Nephron progenitor cell (in vitro differentiated cells): ENCODE results near the gene APRT.
"Not testable (repeated sequence)": the region's sequence is repeated elsewhere in the genome, so short reads cannot be mapped to it uniquely, and the experiment has no call there.

Experiments
- DNase-seq: peaks from one replicate; pipeline ENCODE4 v3.0.0; 2021
- H3K27ac Mint-ChIP-seq: 2 replicates; pipeline ENCODE4 v1.8.0; 2021; ENCODE audit warnings: mild to moderate bottlenecking, moderate library complexity, mixed read lengths
- H3K27me3 Mint-ChIP-seq: 2 replicates; pipeline ENCODE4 v1.8.0; 2021; ENCODE audit warnings: mild to moderate bottlenecking, low read depth, mixed read lengths; ENCODE audit not compliant: poor library complexity
- H3K36me3 Mint-ChIP-seq: 2 replicates; pipeline ENCODE4 v1.8.0; 2021; ENCODE audit warnings: low read depth, mixed read lengths
- H3K4me1 Mint-ChIP-seq: 2 replicates; pipeline ENCODE4 v1.8.0; 2021; ENCODE audit warnings: mixed read lengths
- H3K4me3 Mint-ChIP-seq: 2 replicates; pipeline ENCODE4 v1.8.0; 2021; ENCODE audit warnings: mild to moderate bottlenecking, moderate library complexity, mixed read lengths
- H3K9me3 Mint-ChIP-seq: 2 replicates; pipeline ENCODE4 v1.8.0; 2021; ENCODE audit warnings: mild to moderate bottlenecking, moderate library complexity, mixed read lengths
- TF ChIP-seq, protein P1 (sequence below): fragments of 200-600 bp; sonication (generic); IDR thresholded peaks from 2 replicates; pipeline ENCODE4 v1.5.0; 2021; ENCODE audit warnings: antibody characterized with exemption

Gene APRT

DNA sequence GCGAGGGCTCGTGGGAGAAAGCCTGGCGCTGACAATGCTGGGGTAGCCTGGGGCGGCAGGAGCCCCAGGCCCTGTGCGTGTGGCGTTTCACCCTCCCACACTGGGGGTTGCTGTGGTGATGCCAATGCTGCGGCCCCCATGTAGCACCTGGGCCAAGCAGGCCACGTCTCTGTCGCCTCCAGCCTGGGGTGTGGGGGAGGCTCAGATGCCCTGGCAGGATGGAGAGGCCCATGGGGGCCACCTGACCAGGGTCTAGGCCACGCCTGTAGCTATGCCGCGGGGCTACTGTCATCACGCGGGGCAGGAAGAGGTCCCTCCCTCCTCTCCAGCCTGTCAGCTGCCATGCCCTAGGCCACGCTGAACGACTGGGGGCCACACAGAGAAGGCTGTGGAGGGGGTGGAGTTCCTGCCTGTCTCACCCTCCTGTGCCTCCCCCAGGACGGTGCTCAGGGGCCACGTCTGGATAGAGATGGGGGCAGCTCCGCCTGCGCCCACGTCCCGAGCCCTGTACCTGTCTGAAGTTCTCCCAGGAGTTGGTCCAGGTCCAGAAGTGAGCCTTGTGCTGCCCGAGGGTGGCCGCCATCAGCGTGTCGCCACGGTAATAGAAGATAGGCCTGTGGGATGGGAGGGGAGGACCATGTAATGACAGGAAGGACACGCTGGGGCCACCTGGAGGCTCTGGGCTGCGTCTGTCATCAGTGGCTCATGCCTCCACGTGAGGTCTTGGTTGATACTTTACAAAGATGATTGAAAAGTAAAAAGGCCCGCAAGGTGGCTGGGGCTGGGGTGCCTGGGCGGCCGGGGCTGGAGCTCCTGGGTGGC is 12.7 kb upstream of the APRT start:
- TF ChIP-seq, protein P1, sequence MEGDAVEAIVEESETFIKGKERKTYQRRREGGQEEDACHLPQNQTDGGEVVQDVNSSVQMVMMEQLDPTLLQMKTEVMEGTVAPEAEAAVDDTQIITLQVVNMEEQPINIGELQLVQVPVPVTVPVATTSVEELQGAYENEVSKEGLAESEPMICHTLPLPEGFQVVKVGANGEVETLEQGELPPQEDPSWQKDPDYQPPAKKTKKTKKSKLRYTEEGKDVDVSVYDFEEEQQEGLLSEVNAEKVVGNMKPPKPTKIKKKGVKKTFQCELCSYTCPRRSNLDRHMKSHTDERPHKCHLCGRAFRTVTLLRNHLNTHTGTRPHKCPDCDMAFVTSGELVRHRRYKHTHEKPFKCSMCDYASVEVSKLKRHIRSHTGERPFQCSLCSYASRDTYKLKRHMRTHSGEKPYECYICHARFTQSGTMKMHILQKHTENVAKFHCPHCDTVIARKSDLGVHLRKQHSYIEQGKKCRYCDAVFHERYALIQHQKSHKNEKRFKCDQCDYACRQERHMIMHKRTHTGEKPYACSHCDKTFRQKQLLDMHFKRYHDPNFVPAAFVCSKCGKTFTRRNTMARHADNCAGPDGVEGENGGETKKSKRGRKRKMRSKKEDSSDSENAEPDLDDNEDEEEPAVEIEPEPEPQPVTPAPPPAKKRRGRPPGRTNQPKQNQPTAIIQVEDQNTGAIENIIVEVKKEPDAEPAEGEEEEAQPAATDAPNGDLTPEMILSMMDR: no peak
- no peak overlapping the region for H3K27ac Mint-ChIP-seq
- no peaks in the 10 kb centered on the region for H3K4me1 Mint-ChIP-seq
- no peaks in the 10 kb centered on the region for H3K9me3 Mint-ChIP-seq
- H3K27me3 Mint-ChIP-seq: peaks cover 2% of the 10 kb centered on the region
- peaks cover 4% of the 10 kb centered on the region for H3K36me3 Mint-ChIP-seq
- no peak for DNase-seq
- no peak overlapping the region for H3K4me3 Mint-ChIP-seq

GRCh38 chr16:88823646-88824045 is 11.9 kb upstream of the APRT start:
- H3K4me1 Mint-ChIP-seq, H3K36me3 Mint-ChIP-seq, H3K4me3 Mint-ChIP-seq, DNase-seq, H3K27me3 Mint-ChIP-seq, H3K9me3 Mint-ChIP-seq, H3K27ac Mint-ChIP-seq: not testable (repeated sequence)

DNA sequence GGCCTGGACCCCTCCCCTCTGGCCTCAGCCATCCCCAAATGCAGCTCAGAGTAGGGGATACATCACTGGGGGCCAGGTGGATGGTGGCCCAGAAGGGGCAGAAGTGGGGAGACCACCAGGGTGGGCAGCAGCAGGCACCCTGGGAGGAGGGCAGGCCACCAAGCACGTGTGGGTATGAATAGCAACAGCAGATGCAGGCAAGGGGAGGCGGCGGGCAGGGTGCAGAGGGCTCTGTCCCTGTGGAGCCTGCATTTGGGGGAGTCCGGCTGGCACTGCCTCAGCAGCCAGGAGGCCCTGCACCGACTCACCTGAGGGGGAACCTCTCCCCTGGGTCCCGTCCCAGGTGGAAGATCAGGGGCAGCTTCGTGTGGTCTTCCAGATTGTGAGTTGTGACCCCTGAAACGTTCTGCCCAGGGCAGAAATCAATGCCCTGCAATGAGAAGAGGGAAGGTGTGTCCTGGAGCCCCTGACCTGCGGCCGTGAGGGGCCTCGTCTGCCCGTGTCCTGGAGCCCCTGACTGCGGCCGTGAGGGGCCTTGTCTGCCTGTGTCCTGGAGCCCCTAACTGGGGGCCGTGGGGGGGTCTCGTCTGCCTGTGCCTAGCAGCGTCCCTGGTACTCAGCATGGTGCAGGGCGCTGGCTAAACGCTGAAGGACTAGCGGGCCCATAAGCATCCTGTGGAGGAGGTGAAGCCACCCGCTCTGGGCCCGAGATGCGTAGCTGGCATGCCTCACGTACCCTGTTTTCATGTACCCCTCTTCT is 10.7 kb upstream of the APRT start:
- no peak overlapping the region for H3K27ac Mint-ChIP-seq
- no peak overlapping the region for H3K4me3 Mint-ChIP-seq
- H3K9me3 Mint-ChIP-seq: no peaks in the 10 kb centered on the region
- DNase-seq: no peak
- H3K4me1 Mint-ChIP-seq: peaks cover 9% of the 10 kb centered on the region
- TF ChIP-seq, protein P1: no peak
- peaks cover 4% of the 10 kb centered on the region for H3K36me3 Mint-ChIP-seq
- H3K27me3 Mint-ChIP-seq: no peaks in the 10 kb centered on the region

GRCh38 chr16:88821168-88821850 is 9.6 kb upstream of the APRT start:
- no peak overlapping the region for H3K27ac Mint-ChIP-seq
- DNase-seq: no peak
- H3K36me3 Mint-ChIP-seq: peaks cover 4% of the 10 kb centered on the region
- no peaks in the 10 kb centered on the region for H3K9me3 Mint-ChIP-seq
- H3K4me3 Mint-ChIP-seq: no peak overlapping the region
- H3K27me3 Mint-ChIP-seq: no peaks in the 10 kb centered on the region
- TF ChIP-seq, protein P1: no peak
- peaks cover 9% of the 10 kb centered on the region for H3K4me1 Mint-ChIP-seq

DNA sequence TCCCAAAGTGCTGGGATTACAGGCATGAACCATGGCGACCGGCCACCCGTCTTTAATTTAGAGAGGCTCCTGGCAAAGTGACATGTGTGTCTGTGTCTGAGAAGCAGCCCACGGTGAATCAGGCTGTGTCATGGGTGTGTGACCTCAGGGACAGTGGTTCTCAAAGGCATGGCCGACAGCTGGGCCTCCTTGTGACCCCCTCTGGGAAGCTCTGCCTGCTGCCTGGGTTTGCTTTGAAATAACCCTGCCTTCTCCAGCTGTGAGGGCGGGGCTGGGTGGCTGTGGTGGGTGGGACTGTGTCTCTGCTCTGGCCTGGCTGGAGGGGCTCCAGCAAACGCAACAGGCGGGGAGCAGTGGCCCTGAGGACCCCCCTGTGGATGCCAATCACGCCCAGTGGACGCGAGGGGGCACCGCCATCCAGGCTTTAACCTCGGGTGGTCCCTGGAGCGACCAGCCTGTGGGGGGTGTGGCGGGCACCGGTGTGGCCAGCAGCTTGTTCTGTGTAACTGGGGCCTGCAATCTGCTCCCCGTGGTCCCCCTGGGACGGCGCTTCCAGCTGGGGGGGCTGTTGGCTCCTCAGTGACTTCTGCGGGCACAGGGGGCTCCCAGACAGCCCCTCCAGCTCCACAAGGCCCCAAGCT is 8.8 kb upstream of the APRT start:
- TF ChIP-seq, protein P1: no peak
- DNase-seq: no peak
- Mint-ChIP-seq H3K27ac (no peak overlapping the region), H3K36me3 (peaks cover 4% of the 10 kb centered on the region), H3K4me1 (peaks cover 9% of the 10 kb centered on the region), H3K27me3 (no peaks in the 10 kb centered on the region), H3K4me3 (no peak overlapping the region), H3K9me3 (no peaks in the 10 kb centered on the region)

- peaks cover 4% of the 10 kb centered on the region for H3K36me3 Mint-ChIP-seq
- H3K27ac Mint-ChIP-seq: no peak overlapping the region
- H3K4me1 Mint-ChIP-seq: peaks cover 9% of the 10 kb centered on the region
- H3K27me3 Mint-ChIP-seq: no peaks in the 10 kb centered on the region
- TF ChIP-seq, protein P1: no peak
- no peak overlapping the region for H3K4me3 Mint-ChIP-seq
- no peaks in the 10 kb centered on the region for H3K9me3 Mint-ChIP-seq
- no peak for DNase-seq
These were observed 7.4 kb upstream of the APRT start for GRCh38 chr16:88819126-88819525.
